Aorta (tissue), 5 donors: ENCODE measurements around the gene MTX1. TPM values are rescaled to one million over a fixed set of nuclear protein-coding genes. Genes with fewer than 3 reads are reported as not detected.

Experiments used
- ATAC-seq: fragments of 200-7000 bp; cut with Tn5 transposase; one replicate; pipeline ENCODE4 v1.9.1; 2022; ENCODE audit warnings: moderate library complexity; ENCODE audit not compliant: low FRiP score
- DNase-seq, 2 donors: peaks; one replicate each; pipeline ENCODE4 v3.0.0-alpha.2; 2020
- H3K27ac ChIP-seq, 2 donors: one replicate each; pipeline ENCODE4 v1.5.1; 2013; ENCODE audit warnings: low read length in 2 of 2, mild to moderate bottlenecking in 2 of 2, moderate library complexity in 2 of 2, control low read depth in 1 of 2, inconsistent platforms in 1 of 2, low read depth in 1 of 2
- H3K27me3 ChIP-seq, 2 donors: one replicate each; pipeline ENCODE4 v1.6.1; 2013; ENCODE audit warnings: control low read depth in 1 of 2, low read length in 1 of 2, mild to moderate bottlenecking in 1 of 2, moderate library complexity in 1 of 2; ENCODE audit not compliant: insufficient read depth in 2 of 2, control insufficient read depth in 1 of 2
- H3K36me3 ChIP-seq, 2 donors: one replicate each; pipeline ENCODE4 v1.6.1; 2013; ENCODE audit warnings: control low read depth in 1 of 2, low read length in 1 of 2, mild to moderate bottlenecking in 1 of 2; ENCODE audit not compliant: insufficient read depth in 2 of 2, control insufficient read depth in 1 of 2
- H3K4me1 ChIP-seq, 2 donors: one replicate each; pipeline ENCODE4 v1.6.1; 2013; ENCODE audit warnings: low read length in 2 of 2, control low read depth in 1 of 2, mild to moderate bottlenecking in 1 of 2, moderate library complexity in 1 of 2; ENCODE audit not compliant: insufficient read depth in 2 of 2, control insufficient read depth in 1 of 2
- H3K4me3 ChIP-seq, 2 donors: one replicate each; pipeline ENCODE4 v1.5.1; 2013; ENCODE audit warnings: low read length in 2 of 2, control low read depth in 1 of 2, mild to moderate bottlenecking in 1 of 2
- H3K9me3 ChIP-seq: one replicate; pipeline ENCODE4 v1.6.1; 2013; ENCODE audit warnings: mild to moderate bottlenecking, low read length; ENCODE audit not compliant: control insufficient read depth
- WGBS, 2 donors: extraction: QIAGEN DNeasy Blood & Tissue Kit; methylation state at CpG; one replicate each; pipeline ENCODE4 v1.1.7; 2013; 5-methylcytosine and 5-hydroxymethylcytosine counted together
- intact Hi-C, 2 donors: fragments of 100-400 bp; cut with DNase I; formaldehyde crosslinking; loops; one replicate each; pipeline versions ENCODE4 v1.14.2 to v1.15.0; 2022
- polyA plus RNA-seq, 2 donors: library from polyadenylated mRNA; stranded (reverse); fragments of 200-250 nt; gene quantifications; one replicate each; pipeline ENCODE4 v1.2.3, GENCODE V29; 2013
- total RNA-seq, 2 donors: library from RNA; stranded (reverse); fragmentation: NEBNext Ultra II Directional; extraction: Animal tissue kit (Norgen Biotek cat#: 25700); gene quantifications; one replicate each; pipeline ENCODE4 v1.2.1, GENCODE V29; 2021
- donor health status: healthy with polysubstance abuse.
- donor health status: Bipolar disorder and iron deficiency.
- donor health status: DM: no; HTN: no; CAD: no.
- donor health status: DM: no; HTN: no; CAD: no.
- donor health status: DM: yes; HTN: yes; CAD: no.

Gene MTX1
- total and polyA plus RNA-seq, 4 donors, result 20.3 to 52.9 (median 23.8) TPM

- H3K36me3 ChIP-seq, result peaks cover 0 to 4% of the 10 kb centered on the region in 2 donors
- DNase-seq (peak; percentile 27 to 48), ATAC-seq (no peak)
- WGBS, 2 donors, result 98 to 99% methylated on average over 3 of the region's 3 CpGs
- H3K27ac ChIP-seq, result no peak overlapping the region
- no peaks in the 10 kb centered on the region for H3K4me1 ChIP-seq
- intact Hi-C loops, result no loop called here
- H3K27me3 ChIP-seq, result no peaks in the 10 kb centered on the region
- H3K9me3 ChIP-seq, result no peaks in the 10 kb centered on the region
- H3K4me3 ChIP-seq, result no peak overlapping the region
These were observed 10.0 kb upstream of the MTX1 start for GRCh38 chr1:155198547-155198906.

GRCh38 chr1:155199792-155200191 is 8.7 kb upstream of the MTX1 start:
- peaks cover 0 to 4% of the 10 kb centered on the region in 2 donors for H3K36me3 ChIP-seq
- intact Hi-C loops, result no loop called here
- no peaks in the 10 kb centered on the region for H3K4me1 ChIP-seq
- ATAC-seq (no peak), DNase-seq (peak in 1 of 2 donors; percentile 12)
- 90 to 91% methylated on average over 4 of the region's 4 CpGs for WGBS, 2 donors
- no peaks in the 10 kb centered on the region for H3K27me3 ChIP-seq
- no peak overlapping the region for H3K4me3 ChIP-seq
- no peak overlapping the region for H3K27ac ChIP-seq
- H3K9me3 ChIP-seq, result no peaks in the 10 kb centered on the region

GRCh38 chr1:155200920-155201319 is 7.6 kb upstream of the MTX1 start:
- 89 to 90% methylated on average over 5 of the region's 5 CpGs for WGBS, 2 donors
- H3K27me3 ChIP-seq, result no peaks in the 10 kb centered on the region
- peaks cover 0 to 4% of the 10 kb centered on the region in 2 donors for H3K36me3 ChIP-seq
- ATAC-seq, result no peak
- intact Hi-C loops, result no loop called here
- H3K4me1 ChIP-seq, result no peaks in the 10 kb centered on the region
- no peaks in the 10 kb centered on the region for H3K9me3 ChIP-seq
- peak; percentile 39 to 51 for DNase-seq
- H3K4me3 ChIP-seq, result no peak overlapping the region
- H3K27ac ChIP-seq, result no peak overlapping the region

- no peak overlapping the region for H3K4me3 ChIP-seq
- ATAC-seq, result no peak
- DNase-seq, result peak; percentile 42 to 73
- WGBS, 2 donors, result 92 to 93% methylated on average over 7 of the region's 7 CpGs
- intact Hi-C loops, result no loop called here
- H3K4me1 ChIP-seq, result no peaks in the 10 kb centered on the region
- peaks cover 0 to 2% of the 10 kb centered on the region in 2 donors for H3K36me3 ChIP-seq
- H3K27ac ChIP-seq, result no peak overlapping the region
- H3K27me3 ChIP-seq, result no peaks in the 10 kb centered on the region
- no peaks in the 10 kb centered on the region for H3K9me3 ChIP-seq
These were observed 6.3 kb upstream of the MTX1 start for GRCh38 chr1:155202198-155202597.

GRCh38 chr1:155202731-155203515 is 5.6 kb upstream of the MTX1 start:
- Histone ChIP-seq H3K27ac (no peak overlapping the region), H3K9me3 (no peaks in the 10 kb centered on the region), H3K4me3 (no peak overlapping the region), H3K27me3 (no peaks in the 10 kb centered on the region), H3K36me3 (peaks cover 0 to 2% of the 10 kb centered on the region in 2 donors), H3K4me1 (no peaks in the 10 kb centered on the region)
- intact Hi-C loops, result no loop called here
- DNase-seq, result peak; percentile 40 to 68
- ATAC-seq, result no peak
- WGBS, 2 donors, result 90 to 92% methylated on average over 18 to 19 of the region's 19 CpGs

GRCh38 chr1:155205035-155205434 is 3.5 kb upstream of the MTX1 start:
- no peaks in the 10 kb centered on the region for H3K36me3 ChIP-seq
- ATAC-seq (no peak), DNase-seq (peak in 1 of 2 donors; percentile 45)
- no peaks in the 10 kb centered on the region for H3K27me3 ChIP-seq
- WGBS, 2 donors, result 94% methylated on average over 14 of the region's 14 CpGs
- H3K27ac ChIP-seq, result no peak overlapping the region
- no peaks in the 10 kb centered on the region for H3K9me3 ChIP-seq
- intact Hi-C loops, result loop anchor here (5.0 kb wide), 2 partner anchors 37 to 117 kb away; partner anchors contain the start of gene RUSC1 (in 1 of the 2)
- no peak overlapping the region for H3K4me3 ChIP-seq
- H3K4me1 ChIP-seq, result no peaks in the 10 kb centered on the region

- WGBS, 2 donors, result 80% methylated on average over 9 of the region's 9 CpGs
- no peak for ATAC-seq
- Histone ChIP-seq H3K27me3 (no peaks in the 10 kb centered on the region), H3K4me1 (no peaks in the 10 kb centered on the region), H3K4me3 (no peak overlapping the region), H3K9me3 (no peaks in the 10 kb centered on the region), H3K36me3 (no peaks in the 10 kb centered on the region), H3K27ac (no peak overlapping the region)
- DNase-seq, result peak; percentile 29 to 52
- intact Hi-C loops, result loop anchor here (5.0 kb wide), 2 partner anchors 36 to 116 kb away; partner anchors contain the start of gene RUSC1 (in 1 of the 2)
These were observed 2.4 kb upstream of the MTX1 start for GRCh38 chr1:155205969-155206593.

- intact Hi-C loops, result loop anchor here (5.0 kb wide), 2 partner anchors 35 to 115 kb away; partner anchors contain the start of gene RUSC1 (in 1 of the 2)
- no peaks in the 10 kb centered on the region for H3K36me3 ChIP-seq
- DNase-seq (peak; percentile 90 to 95), ATAC-seq (peak; percentile 47)
- no peaks in the 10 kb centered on the region for H3K4me1 ChIP-seq
- peak overlapping the region; percentile 79 to 85 for H3K27ac ChIP-seq
- WGBS, 2 donors, result 0 to 5% methylated on average over 13 of the region's 13 CpGs
- no peaks in the 10 kb centered on the region for H3K27me3 ChIP-seq
- H3K9me3 ChIP-seq, result no peaks in the 10 kb centered on the region
- peak overlapping the region; percentile 34 to 40 for H3K4me3 ChIP-seq
These were observed 1.3 kb upstream of the MTX1 start for GRCh38 chr1:155206891-155207805.
